Activated CD4-positive, alpha-beta T cell treated with anti-CD3 and anti-CD28 coated beads for 48 hours (primary cell): ENCODE results near the gene SYT17.

Source experiments
- DNase-seq: peaks from one replicate; pipeline ENCODE4 v3.0.0-alpha.2; 2020

SYT17 gene

DNA sequence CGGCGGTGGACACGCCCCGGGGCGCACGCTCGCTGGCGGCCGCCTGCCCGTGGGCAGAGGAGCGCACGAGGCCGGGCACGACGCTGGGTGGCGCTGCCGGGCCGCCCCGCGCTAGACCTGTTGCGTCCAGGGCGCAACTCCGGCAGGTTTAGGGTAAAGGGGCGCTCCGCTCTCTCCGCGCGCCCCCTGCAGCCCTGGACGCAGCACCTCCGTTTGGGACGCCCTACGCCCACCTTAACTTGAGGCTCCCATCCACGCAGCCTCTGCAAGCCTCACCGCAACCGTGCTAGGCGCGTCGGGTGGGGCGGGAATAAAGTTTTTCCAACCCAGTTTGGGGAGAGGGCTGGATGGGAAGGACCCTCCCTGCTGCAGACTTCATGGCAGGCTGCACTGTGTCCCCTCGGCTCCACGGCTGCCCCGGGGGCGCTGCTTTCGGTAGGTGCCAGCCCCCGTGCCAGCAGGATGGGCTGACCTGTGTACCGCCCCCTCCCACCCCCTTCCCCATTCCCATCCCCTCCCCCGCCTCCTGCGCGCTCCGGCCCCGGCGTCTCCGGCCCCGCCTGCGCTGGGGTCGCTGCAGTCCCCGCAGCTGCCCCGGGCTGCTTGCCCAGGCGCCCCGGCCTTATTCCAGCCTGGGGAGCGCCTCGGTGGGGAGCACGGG, at the start of gene SYT17:
SYT17 (plus strand) TSS at position 531 of the 661 bp plus-strand sequence. CDS start 407 bp downstream, outside the sequence.
- DNase-seq = peak; percentile 74

GRCh38 chr16:19118938-19119431, 49.1 kb upstream of the SYT17 start:
- peak; percentile 71 for DNase-seq

GRCh38 chr16:19119564-19119963, 48.5 kb upstream of the SYT17 start:
- DNase-seq = no peak

- no peak for DNase-seq
These were observed 44.4 kb upstream of the SYT17 start for GRCh38 chr16:19123535-19124178.

DNA sequence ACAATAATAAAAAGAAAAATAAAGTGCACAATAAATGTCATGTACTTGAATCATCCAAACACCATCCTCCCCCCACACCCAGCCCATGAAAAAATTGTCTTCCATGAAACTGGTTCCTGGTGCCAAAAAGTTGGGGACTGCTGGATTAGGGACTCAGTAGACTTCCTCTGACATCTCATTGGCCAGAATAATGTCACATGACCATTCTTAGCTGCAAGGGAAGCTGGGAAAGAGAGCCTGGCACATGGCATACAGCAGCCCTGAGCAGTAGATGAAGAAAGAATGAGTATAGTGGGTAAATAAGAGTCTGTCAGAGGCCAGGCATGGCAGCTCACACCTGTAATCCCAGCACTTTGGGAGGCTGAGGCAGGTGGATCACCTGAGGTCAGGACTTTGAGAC, 41.7 kb upstream of the SYT17 start:
- DNase-seq = no peak

DNA sequence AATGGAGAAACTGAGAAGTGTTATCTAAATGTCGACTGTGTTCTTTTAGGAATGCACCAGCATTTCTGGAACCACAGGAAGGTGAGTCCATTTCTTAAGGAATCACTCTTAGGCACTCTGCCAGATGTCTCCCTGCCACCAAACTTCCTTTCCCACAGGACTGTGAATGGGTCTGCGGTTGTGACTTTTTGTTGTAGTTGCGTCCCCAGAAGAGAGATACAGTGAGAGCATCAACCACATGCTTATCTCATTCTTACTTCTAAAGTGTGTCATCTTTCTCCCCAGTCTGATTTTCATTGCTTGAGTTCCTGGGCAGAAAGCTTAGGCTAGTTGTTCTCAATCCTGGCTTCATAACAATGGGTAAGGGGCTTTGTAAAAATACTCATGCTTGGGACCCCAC, 40.8 kb upstream of the SYT17 start:
- no peak for DNase-seq

DNA sequence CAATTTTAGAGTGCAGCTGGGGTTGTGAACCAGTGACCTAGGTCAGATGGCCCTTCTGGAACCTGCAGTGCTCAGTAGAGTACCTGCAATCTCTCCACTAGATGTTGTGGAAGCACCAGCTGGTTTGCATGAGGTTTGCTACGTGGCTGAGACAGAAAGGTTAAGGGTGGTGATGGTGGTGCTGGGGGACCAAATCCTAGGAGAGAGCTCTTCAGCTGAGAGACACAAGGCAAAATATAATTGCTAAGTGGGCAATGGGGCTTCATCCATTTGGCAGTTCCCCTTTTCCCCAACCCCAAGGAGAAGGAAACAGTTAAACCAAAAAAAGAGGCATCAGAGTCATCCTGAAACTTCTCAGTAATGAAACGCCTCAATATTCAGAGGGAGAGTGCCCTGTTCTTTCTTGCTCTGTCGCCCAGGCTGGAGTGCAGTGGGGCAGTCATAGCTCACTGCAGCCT, 40.3 kb upstream of the SYT17 start:
- DNase-seq = peak; percentile 27

GRCh38 chr16:19128454-19129200, 39.4 kb upstream of the SYT17 start:
- no peak for DNase-seq

DNA sequence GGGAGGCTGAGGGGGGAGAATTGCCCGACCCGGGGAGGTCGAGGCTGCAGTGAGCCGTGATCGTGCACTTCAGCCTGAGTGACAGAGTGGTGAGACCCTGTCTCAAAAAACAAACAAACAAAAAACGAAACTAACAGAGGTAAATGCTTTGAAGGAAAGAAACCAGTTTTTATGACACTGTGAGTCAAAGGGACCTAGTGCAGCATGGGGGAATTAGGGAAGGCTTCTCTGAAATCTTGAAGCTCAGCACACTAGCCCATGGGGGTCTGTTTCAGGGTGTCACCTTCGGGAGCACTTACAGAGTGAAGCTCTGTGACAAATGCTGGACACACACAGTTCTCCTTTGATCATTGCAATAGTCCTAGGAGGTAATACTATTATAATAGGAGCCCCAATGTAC, 37.7 kb upstream of the SYT17 start:
- no peak for DNase-seq

DNA sequence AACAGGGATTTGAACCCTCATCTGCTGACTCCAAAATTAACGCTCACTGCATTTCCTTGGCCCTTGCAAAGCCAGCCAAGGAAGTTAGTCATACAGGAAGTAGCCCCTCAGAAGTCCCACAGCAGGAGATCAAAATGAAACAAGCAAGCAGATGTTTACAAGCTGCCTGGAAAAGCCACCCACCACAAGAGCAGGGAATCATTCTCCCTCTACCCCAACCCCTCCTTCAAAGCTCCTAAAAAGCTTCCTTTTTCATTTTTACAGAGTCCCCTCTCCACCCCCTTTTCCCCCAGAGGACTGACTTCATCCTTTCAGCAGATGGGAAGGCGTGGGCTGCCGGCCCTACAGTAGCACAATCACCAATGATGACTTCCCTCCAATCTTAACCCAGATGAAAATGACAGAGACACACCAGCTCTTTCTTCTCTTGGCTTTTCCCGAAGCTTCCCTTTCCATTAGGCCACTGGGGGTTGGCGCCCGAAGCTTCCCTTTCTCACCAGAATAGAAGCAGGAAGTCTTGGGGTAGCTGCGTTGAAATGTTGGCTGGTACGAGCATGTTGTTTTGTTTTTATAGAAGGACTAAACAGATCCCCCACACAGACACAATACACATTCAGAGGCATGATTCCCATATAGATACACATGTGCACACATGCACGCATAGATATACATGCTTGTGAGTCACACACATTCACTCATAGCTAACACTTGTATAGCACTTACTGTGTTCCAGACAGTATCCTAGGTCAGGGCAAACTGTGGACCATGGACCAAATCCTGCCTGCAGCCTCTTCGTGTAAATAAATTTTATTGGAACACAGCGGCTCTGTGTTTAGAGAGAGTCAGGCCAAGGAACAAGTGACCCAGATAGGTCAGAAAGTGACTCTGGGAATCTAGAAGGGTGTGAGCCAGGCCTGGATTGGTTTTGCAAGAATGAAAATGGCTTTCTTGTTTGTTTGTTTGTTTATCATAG, 36.9 kb upstream of the SYT17 start:
- peak; percentile 17 for DNase-seq

DNA sequence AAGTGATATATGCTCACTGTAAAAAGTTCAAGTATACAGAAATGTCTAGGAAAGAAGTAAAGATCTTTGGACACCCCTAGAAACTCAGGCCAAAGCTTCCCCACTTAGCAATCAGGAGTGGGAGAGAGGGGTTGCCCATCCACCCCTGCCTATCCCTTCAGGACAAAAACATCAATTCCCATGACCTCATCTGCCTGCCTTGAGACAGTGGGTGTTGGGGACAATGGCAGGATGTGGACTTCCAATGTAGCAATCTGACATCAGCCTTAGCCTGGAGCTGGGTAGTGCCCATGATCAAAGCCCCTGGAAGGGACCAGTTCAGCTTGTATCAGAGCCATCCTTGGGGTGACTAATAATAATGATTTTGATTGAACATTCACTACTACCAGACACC, 36.2 kb upstream of the SYT17 start:
- no peak for DNase-seq

- no peak for DNase-seq
These were observed 35.8 kb upstream of the SYT17 start for GRCh38 chr16:19132255-19132654.

GRCh38 chr16:19132898-19133297, 35.1 kb upstream of the SYT17 start:
- DNase-seq = no peak

DNA sequence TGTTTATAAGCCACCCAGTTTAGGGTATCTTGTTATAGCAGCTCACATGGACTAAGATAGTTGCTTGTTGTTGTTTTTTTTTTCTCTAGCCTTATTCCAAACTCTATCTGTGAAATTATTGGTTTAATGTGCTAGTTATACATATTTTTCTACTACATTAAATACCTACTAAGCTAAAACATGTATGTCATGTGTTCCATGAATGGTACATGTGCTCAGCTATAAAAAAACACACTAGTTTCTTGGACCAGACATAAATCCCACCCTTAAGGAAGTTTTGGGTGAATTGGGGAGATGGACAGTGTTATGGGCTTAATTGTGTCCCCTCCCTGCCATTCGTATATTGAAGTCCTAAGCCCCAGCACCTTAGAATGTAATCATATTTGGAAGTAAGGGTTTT, 34.4 kb upstream of the SYT17 start:
- no peak for DNase-seq

DNA sequence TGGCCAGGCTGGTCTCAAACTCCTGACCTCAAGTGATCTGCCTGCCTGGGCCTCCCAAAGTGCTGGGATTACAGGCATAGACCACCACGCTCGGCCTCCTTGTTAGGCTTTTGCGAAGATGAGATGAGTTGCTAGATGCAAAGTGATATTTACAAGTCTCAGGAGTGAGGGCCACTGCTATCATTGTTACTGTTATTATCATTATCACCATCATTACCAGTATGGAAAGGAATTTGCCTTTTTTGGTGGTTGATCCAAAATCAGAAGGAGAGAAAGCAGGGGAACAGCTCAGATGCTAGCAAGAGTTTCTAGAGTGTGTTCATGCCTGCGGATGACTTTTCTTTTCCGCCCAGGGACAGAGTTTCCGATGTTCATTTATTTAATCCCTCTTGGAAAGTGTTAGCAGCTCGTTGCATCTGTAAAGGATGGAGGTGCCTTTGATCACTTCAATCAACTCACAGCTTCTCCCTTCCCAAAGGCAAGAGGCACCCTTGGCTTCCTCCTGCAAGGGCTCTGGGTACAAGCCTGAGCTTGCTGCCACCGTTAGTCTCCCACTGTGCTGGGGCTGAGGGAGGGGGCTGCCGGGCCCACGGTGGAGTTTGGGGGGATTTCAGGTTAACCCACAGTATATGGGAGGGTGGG, 32.7 kb upstream of the SYT17 start:
- DNase-seq = no peak

GRCh38 chr16:19135896-19136438, 32.1 kb upstream of the SYT17 start:
- no peak for DNase-seq

DNA sequence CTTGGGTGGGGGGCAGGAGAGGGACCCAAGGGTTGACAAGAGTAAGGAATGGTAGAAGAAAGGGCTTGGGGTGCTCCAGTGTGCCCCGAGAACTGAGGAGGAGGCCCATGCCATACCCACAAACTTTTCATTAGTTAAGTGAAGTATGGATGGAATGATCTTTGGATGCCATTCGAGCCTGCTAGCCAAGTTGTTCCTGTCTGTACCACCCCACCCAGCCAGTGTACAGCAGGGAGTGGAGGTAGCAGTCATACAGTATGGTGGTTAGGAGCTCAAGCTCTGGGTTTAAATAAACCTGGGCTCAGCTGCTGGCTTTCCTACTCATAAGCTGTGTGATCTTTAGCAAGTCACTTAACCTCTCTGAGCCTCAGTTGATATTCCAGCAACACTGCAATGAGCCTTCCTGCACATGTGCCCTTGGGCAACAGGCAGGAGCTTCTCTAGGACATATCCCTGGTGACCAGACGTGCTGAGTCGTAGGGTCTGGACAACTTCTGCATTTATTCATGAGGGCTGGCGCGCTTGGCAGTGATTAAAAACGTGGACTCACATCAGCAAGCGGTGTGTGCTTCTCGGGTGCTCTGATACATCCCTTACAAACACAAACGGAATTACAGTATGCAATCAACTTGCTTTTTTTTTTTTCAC, 31.4 kb upstream of the SYT17 start:
- DNase-seq = no peak

- DNase-seq = no peak
These were observed 30.6 kb upstream of the SYT17 start for GRCh38 chr16:19137201-19138128.

- no peak for DNase-seq
These were observed 29.4 kb upstream of the SYT17 start for GRCh38 chr16:19138601-19139000.
